BJ (cell line): ENCODE data around the gene CASP9. TPM values are rescaled to one million over a fixed set of nuclear protein-coding genes. Genes with fewer than 3 reads are reported as not detected.

Source experiments
- CTCF ChIA-PET: fragments of 350-600 bp; formaldehyde crosslinking; extraction: SDS; loops from one replicate; lab custom pipeline; 2021; ENCODE audit warnings: antibody characterized with exemption, inconsistent platforms; lab: Yijun Ruan, JAX
- POLR2A ChIA-PET: fragments of 300-600 bp; sonication (Branson Sonifier 250); formaldehyde crosslinking; extraction: SDS; loops from one replicate; lab custom pipeline; 2021; ENCODE audit warnings: antibody characterized with exemption; lab: Charles Lee
- DNase-seq: peaks from one replicate; pipeline ENCODE4 v3.0.0-alpha.2; 2011; ENCODE audit warnings: low read depth
- H3K27me3 ChIP-seq: 2 replicates; pipeline ENCODE4 v1.6.0; 2011; ENCODE audit warnings: low read length; ENCODE audit not compliant: control insufficient read depth, insufficient read depth
- H3K36me3 ChIP-seq: 2 replicates; pipeline ENCODE4 v1.5.1; 2011; ENCODE audit warnings: low read length; ENCODE audit not compliant: control insufficient read depth, insufficient read depth
- H3K4me3 ChIP-seq: 2 replicates; pipeline ENCODE4 v1.5.1; 2011; ENCODE audit warnings: low read depth, mild to moderate bottlenecking, control low read depth, low read length
- CTCF ChIP-seq: IDR thresholded peaks from 2 replicates; pipeline ENCODE4 v1.5.1; 2011; ENCODE audit warnings: low read depth, mild to moderate bottlenecking, control low read depth, inconsistent platforms, low read length, moderate library complexity; ENCODE audit not compliant: insufficient read depth
- polyA plus RNA-seq: library from polyadenylated mRNA; depleted of rRNA; stranded (reverse); fragments of >200 nt; gene quantifications from 2 replicates; pipeline ENCODE4 v1.2.3, GENCODE V29; 2011; rRNA removed
- small RNA-seq: library from RNA; depleted of rRNA; stranded (forward); fragments of <200 nt; gene quantifications from one replicate; pipeline ENCODE3, GENCODE V24; 2012; ENCODE audit warnings: low replicate concordance, low read depth; ENCODE audit not compliant: insufficient read length

Gene CASP9
- polyA plus RNA-seq, 1 experiment: 20.8 TPM

GRCh38 chr1:15444468-15445389, 79.3 kb downstream of the CASP9 start:
- Histone ChIP-seq H3K4me3 (no peak overlapping the region), H3K36me3 (no peaks in the 10 kb centered on the region), H3K27me3 (peaks cover 9% of the 10 kb centered on the region)
- ChIA-PET CTCF (interaction anchor here (1.0 to 2.6 kb wide), 2 partner anchors 13 to 120 kb away, joined by 3 to 19 read pairs; no protein-coding TSS in a partner anchor), POLR2A (no interaction called here)
- TF ChIP-seq CTCF: no peak
- no peak for DNase-seq

DNA sequence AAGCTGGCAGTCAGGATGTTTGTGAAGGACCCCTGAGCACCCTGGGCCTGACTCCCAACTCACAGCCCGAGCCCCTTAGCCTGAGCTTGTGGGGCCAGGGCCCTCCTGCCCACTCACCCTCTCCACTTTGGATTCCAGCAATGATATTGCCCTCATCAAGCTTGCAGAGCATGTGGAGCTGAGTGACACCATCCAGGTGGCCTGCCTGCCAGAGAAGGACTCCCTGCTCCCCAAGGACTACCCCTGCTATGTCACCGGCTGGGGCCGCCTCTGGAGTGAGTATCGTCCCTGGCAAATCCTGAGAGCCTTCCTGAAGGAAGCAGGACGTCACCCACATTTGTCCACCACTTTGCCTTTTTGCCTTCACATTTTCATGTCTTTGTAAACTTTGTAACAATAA, 80.7 kb downstream of the CASP9 start:
- Histone ChIP-seq H3K4me3 (no peak overlapping the region), H3K27me3 (peaks cover 9% of the 10 kb centered on the region), H3K36me3 (no peaks in the 10 kb centered on the region)
- TF ChIP-seq CTCF: no peak
- no peak for DNase-seq
- ChIA-PET CTCF (interaction anchor here (2.6 kb wide), 1 partner anchor 12 kb away, joined by 19 read pairs; no protein-coding TSS in a partner anchor), POLR2A (no interaction called here)

DNA sequence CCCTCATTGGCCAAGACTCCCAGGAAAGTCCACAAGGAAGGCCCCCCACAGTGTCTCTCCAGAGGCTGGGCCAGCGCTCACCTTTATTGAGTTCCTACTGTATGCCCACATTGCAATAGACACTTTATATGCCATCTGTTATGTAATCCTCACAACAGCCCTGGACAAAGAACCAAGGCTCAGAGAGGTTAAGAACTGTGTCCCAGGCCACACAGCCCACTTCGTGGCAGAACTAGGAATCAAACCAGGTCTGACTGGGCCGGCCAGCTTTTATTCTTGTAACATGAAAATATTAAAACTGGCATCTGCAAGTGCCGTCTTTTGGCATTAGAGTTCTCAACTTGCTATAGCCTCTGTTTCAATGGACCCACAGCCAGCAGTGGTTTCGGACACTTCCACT, 81.3 kb downstream of the CASP9 start:
- POLR2A ChIA-PET: no interaction called here
- CTCF ChIA-PET: interaction anchor here (2.6 kb wide), 1 partner anchor 11 kb away, joined by 19 read pairs; no protein-coding TSS in a partner anchor
- H3K4me3 ChIP-seq: no peak overlapping the region
- DNase-seq: no peak
- no peaks in the 10 kb centered on the region for H3K36me3 ChIP-seq
- peaks cover 9% of the 10 kb centered on the region for H3K27me3 ChIP-seq
- no peak for TF ChIP-seq CTCF

DNA sequence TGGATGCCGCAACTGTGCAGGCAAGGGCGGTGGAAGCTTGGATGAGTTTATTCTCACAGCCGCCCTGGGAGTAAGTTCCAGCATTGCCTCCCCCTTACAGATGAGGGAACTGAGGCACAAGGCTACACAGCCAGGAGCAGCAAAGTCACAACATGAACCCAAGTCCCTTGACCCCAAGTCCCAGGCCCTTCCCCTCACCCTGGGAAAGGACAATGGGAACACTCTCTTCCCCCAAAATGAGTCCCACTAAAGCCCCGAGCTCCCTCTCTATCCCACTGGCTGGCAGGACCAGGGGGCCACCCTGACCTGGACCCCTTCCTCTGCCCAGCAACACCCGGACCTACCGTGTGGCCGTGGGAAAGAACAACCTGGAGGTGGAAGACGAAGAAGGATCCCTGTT, 81.9 kb downstream of the CASP9 start:
- no peak for DNase-seq
- Histone ChIP-seq H3K36me3 (no peaks in the 10 kb centered on the region; the same call in 1 of the 2 replicates), H3K4me3 (no peak overlapping the region), H3K27me3 (peaks cover 6% of the 10 kb centered on the region)
- POLR2A ChIA-PET: no interaction called here
- no peak for TF ChIP-seq CTCF
- CTCF ChIA-PET: interaction anchor here (1.1 to 1.4 kb wide), 2 partner anchors 9 to 11 kb away, joined by 3 to 4 read pairs; no protein-coding TSS in a partner anchor

Small RNA genes lying within 50 kb of the gene (small RNA-seq; reads per million reads assigned to genes)
- not detected for gene SCARNA21B

Other genes with a start within 250 kb of the CASP9 start
- 18.9 and 24.0 TPM in 2 replicates for gene EFHD2, start 114.3 kb downstream of the CASP9 start, polyA plus RNA-seq
- not detected in 2 replicates for gene CTRC, start 85.8 kb downstream of the CASP9 start, polyA plus RNA-seq
- gene CELA2A, start 67.5 kb downstream of the CASP9 start, polyA plus RNA-seq: not detected in 2 replicates
- not detected in 2 replicates for gene CELA2B, start 48.1 kb downstream of the CASP9 start, polyA plus RNA-seq
- 12.3 and 20.2 TPM in 2 replicates for gene DNAJC16, start 2.6 kb upstream of the CASP9 start, polyA plus RNA-seq
- 1.1 and 1.2 TPM in 2 replicates for gene AGMAT, start 60.8 kb upstream of the CASP9 start, polyA plus RNA-seq
- 5.9 and 6.4 TPM in 2 replicates for gene DDI2, start 93.2 kb upstream of the CASP9 start, polyA plus RNA-seq
- 37.2 and 58.3 TPM in 2 replicates for gene PLEKHM2, start 160.1 kb upstream of the CASP9 start, polyA plus RNA-seq
- gene SLC25A34, start 212.0 kb upstream of the CASP9 start, polyA plus RNA-seq: 0.54 and 0.70 TPM in 2 replicates
- not detected in 2 replicates for gene TMEM82, start 218.3 kb upstream of the CASP9 start, polyA plus RNA-seq
- 147 and 254 TPM in 2 replicates for gene FBLIM1, start 234.6 kb upstream of the CASP9 start, polyA plus RNA-seq